Stimulated activated naive CD8-positive, alpha-beta T cell treated with anti-CD3 and anti-CD28 coated beads, Interleukin-15, Interleukin-2, amounts not matched to agents 100 ng/mL and 50 ng/mL, for 24 hours (primary cell): ENCODE results near the gene STRN3.
"Not testable (repeated sequence)": the region's sequence is repeated elsewhere in the genome, so short reads cannot be mapped to it uniquely, and the experiment has no call there.

ENCODE experiments used
- H3K27ac Mint-ChIP-seq: one replicate; pipeline ENCODE4 v1.8.0; 2021; ENCODE audit warnings: mild to moderate bottlenecking, mixed read lengths
- H3K27me3 Mint-ChIP-seq: one replicate; pipeline ENCODE4 v1.8.0; 2021; ENCODE audit warnings: mixed read lengths
- H3K36me3 Mint-ChIP-seq: one replicate; pipeline ENCODE4 v1.8.0; 2021; ENCODE audit warnings: low read depth, mixed read lengths
- H3K4me1 Mint-ChIP-seq: one replicate; pipeline ENCODE4 v1.8.0; 2021; ENCODE audit warnings: low read depth, mixed read lengths
- H3K4me3 Mint-ChIP-seq: one replicate; pipeline ENCODE4 v1.8.0; 2021; ENCODE audit warnings: mild to moderate bottlenecking, mixed read lengths
- H3K9me3 Mint-ChIP-seq: one replicate; pipeline ENCODE4 v1.8.0; 2021; ENCODE audit warnings: mixed read lengths

The STRN3 gene

DNA sequence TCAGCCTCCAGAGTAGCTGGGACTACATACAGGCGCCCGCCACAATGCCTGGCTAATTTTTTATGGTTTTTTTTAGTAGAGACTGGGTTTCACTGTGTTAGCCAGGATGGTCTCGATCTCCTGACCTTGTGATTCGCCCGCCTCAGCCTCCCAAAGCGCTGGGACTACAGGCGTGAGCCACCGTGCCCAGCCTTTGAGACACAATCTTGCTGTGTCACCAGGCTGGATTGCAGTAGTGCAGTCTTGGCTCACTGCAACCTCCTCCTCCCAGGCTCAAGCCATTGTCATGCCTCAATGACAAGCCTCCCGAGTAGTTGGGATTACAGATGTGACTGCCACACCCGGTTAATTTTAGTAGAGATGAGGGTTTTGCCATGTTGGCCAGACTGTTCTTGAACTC lies 21.3 kb upstream of the STRN3 start:
- peaks cover 8% of the 10 kb centered on the region for H3K4me1 Mint-ChIP-seq
- no peak overlapping the region for H3K4me3 Mint-ChIP-seq
- H3K27me3 Mint-ChIP-seq = no peaks in the 10 kb centered on the region
- H3K36me3 Mint-ChIP-seq = peaks cover 9% of the 10 kb centered on the region
- H3K27ac Mint-ChIP-seq = no peak overlapping the region
- H3K9me3 Mint-ChIP-seq = no peaks in the 10 kb centered on the region

DNA sequence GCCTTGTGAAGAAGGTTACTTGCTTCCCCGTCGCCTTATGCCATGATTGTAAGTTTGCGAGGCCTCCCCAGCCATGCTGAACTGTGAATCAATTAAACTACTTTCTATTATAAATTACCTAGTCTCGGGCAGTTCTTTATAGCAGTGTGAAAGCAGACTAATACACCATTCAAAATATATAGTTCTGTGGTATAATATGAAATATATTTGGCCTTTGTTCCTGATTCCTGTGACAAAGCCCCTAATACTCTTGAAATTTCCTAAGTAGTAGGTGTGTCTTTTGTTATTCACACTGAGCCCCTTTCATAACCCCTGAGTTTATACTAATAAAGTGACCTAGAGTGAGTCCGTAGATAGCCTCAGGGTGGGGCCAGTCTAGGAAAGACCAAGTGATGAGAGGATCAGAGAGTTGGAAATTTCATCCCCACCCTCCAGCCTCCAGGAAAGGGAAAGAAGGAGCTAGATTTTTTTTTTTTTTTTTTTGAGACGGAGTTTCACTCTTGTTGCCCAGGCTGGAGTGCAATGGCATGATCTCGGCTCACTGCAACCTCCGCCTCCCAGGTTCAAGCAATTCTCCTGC lies 19.4 kb upstream of the STRN3 start:
- H3K9me3 Mint-ChIP-seq = no peaks in the 10 kb centered on the region
- H3K36me3 Mint-ChIP-seq = peaks cover 9% of the 10 kb centered on the region
- H3K27ac Mint-ChIP-seq = no peak overlapping the region
- H3K4me3 Mint-ChIP-seq = no peak overlapping the region
- no peaks in the 10 kb centered on the region for H3K27me3 Mint-ChIP-seq
- peaks cover 8% of the 10 kb centered on the region for H3K4me1 Mint-ChIP-seq

DNA sequence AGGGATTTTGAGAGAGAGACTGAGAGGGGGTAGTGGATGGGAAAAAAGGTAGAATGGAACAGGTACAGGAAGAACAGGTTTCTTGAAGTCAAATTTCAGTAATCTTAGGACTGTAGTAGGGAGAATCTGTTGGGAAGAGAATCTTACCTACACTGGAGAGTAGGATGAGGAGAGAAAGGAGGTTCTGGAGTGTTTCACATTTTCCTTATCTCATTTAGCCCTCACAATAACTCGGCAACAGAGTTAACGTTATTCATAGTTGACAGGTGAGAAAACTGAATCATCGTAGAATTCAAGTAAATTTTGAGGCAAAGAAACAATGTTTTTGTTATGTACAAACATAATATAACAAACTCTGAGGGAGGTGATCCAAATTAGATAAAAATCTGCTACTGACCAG lies 17.2 kb upstream of the STRN3 start:
- Mint-ChIP-seq H3K9me3 (no peaks in the 10 kb centered on the region), H3K27ac (no peak overlapping the region), H3K4me3 (no peak overlapping the region), H3K4me1 (peaks cover 10% of the 10 kb centered on the region), H3K27me3 (no peaks in the 10 kb centered on the region), H3K36me3 (peaks cover 10% of the 10 kb centered on the region)

DNA sequence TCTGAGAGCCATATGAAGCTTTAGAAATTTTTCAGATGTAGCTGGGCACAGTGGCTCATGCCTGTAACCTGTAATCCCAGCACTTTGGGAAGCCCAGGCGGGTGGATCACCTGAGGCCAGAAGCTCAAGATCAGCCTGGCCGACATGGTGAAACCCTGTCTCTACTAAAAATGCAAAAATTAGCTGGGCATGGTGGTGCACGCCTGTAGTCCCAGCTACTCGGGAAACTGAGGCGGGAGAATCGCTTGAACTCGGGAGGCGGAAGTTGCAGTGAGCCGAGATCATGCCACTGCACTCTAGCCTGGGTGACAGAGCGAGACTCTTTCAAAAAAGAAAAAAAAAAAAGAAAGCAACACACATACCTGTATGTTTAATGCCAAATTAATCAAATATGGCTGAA lies 16.7 kb upstream of the STRN3 start:
- H3K9me3 Mint-ChIP-seq, H3K27ac Mint-ChIP-seq, H3K27me3 Mint-ChIP-seq, H3K4me3 Mint-ChIP-seq: not testable (repeated sequence)
- peaks cover 14% of the 10 kb centered on the region for H3K4me1 Mint-ChIP-seq
- peaks cover 15% of the 10 kb centered on the region for H3K36me3 Mint-ChIP-seq

DNA sequence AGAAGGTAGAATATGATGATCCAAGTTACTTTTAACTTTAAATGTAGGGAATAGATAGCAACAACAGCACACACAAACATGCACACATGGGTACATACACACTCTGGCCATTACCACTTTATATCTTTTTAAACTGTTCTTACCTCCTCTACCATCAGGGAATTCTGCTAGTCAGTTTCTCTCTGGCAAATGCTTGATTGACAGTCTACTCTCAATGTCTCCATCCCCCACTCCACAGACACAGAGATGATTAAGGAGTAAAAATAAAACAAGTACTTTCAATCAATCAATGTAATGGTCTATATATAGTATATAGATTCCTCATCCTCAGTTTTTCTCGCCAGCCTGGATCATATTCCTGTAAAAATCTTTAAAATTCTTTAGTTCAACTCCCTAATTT lies 16.1 kb upstream of the STRN3 start:
- no peak overlapping the region for H3K4me3 Mint-ChIP-seq
- H3K27ac Mint-ChIP-seq = no peak overlapping the region
- no peaks in the 10 kb centered on the region for H3K9me3 Mint-ChIP-seq
- H3K4me1 Mint-ChIP-seq = peaks cover 11% of the 10 kb centered on the region
- peaks cover 21% of the 10 kb centered on the region for H3K36me3 Mint-ChIP-seq
- no peaks in the 10 kb centered on the region for H3K27me3 Mint-ChIP-seq

DNA sequence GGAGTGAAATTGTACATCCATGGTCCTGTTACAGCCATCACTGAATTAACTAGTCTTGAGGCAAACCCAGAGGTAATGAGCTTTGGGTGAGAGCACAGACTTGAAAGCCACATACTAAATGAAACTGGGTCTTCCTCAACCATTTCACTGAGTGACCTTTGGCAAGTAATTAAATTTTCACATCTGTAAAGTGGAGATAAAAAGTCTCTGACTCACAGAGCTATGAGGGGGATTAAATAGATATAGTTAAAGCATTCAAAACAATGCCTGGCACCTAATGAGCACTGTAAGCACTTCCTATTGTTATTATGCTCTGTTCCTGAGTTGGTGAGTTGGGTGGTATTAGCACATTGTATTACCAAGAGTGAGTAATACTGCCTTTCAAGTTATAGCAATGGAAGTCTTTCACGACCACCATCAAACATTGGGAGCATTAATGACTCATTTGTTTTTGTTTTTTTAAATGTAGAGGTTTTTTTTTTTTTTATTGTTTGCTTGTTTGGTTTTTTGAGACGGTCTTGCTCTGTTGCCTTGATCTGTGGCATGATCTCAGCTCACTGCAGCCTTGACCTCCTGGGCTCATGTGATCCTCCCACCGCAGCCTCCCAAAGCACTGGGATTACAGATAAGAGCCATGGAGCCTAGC lies 12.5 kb upstream of the STRN3 start:
- no peak overlapping the region for H3K4me3 Mint-ChIP-seq
- H3K27ac Mint-ChIP-seq = no peak overlapping the region

DNA sequence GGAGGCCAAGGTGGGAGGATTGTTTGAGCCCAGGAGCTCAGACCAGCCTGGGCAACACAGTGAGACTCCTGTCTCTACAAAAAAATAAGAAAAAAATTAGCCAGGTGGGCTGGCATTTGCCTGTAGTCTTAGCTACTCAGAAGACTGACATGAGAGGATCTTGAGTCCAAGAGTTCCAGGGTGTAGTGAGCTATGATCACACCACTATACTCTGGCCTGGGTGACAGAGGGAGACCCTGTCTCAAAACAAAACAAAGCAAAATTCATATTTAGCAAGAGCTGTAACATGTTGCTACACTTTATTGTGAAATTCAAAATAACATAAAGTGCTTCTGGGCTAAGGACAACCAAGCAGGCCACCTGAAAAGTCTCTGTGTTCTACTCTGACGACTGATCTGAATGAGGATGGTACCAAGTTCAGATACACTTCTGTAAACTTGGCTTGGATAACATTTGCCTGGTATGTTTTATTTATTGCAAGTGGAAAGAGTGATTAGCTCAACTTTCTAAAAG lies 11.6 kb upstream of the STRN3 start:
- Mint-ChIP-seq H3K4me1 (peaks cover 13% of the 10 kb centered on the region), H3K27me3 (no peaks in the 10 kb centered on the region), H3K4me3 (no peak overlapping the region), H3K36me3 (peaks cover 25% of the 10 kb centered on the region), H3K27ac (no peak overlapping the region), H3K9me3 (no peaks in the 10 kb centered on the region)

More for the DNA sequence above, 12.5 kb upstream of the STRN3 start:
- Mint-ChIP-seq H3K9me3 (no peaks in the 10 kb centered on the region), H3K4me1 (peaks cover 7% of the 10 kb centered on the region), H3K36me3 (peaks cover 18% of the 10 kb centered on the region), H3K27me3 (no peaks in the 10 kb centered on the region)

DNA sequence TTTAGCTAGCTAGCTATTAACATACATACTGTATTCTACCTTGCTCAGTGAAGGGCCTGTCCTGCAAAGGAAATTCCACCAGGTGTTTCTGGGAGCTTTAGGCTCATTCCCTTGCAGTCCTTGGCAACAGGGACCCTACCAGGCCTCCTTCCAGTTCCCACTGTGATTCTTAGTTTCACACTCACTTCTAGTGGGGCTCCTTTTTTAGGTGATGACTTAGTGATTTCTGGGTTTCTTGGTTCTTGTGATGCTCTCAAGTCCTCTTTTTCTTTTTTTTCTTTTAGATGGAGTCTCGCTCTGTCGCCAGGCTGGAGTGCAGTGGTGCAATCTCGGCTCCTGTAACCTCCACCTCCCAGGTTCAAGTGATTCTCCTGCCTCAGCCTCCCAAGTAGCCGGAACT lies 10.4 kb upstream of the STRN3 start:
- Mint-ChIP-seq H3K36me3 (peaks cover 27% of the 10 kb centered on the region), H3K27ac (no peak overlapping the region), H3K27me3 (no peaks in the 10 kb centered on the region), H3K9me3 (no peaks in the 10 kb centered on the region), H3K4me1 (peaks cover 25% of the 10 kb centered on the region), H3K4me3 (no peak overlapping the region)

DNA sequence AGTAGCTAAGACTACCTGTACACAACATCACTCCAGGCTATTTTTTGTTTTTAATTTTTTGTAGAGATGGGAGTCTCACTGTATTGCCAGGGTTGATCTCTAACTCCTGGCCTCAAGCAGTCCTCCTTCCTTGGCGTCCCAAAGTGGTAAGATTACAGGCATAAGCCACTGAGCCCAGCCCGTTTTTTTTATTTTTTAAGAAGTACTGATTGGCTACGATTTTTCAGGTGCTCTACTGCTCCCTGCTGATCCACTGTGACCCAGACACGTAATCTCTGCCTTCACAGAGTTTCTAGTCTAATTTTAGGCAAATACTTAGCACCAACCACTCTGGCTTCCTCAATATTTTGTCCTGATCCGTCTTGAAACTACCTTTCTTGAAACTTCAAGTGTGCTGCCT lies 4.3 kb upstream of the STRN3 start:
- no peaks in the 10 kb centered on the region for H3K9me3 Mint-ChIP-seq
- H3K4me1 Mint-ChIP-seq = peaks cover 50% of the 10 kb centered on the region
- no peaks in the 10 kb centered on the region for H3K27me3 Mint-ChIP-seq
- peak overlapping the region; percentile 52 for H3K27ac Mint-ChIP-seq
- H3K36me3 Mint-ChIP-seq = peaks cover 11% of the 10 kb centered on the region
- H3K4me3 Mint-ChIP-seq = no peak overlapping the region

DNA sequence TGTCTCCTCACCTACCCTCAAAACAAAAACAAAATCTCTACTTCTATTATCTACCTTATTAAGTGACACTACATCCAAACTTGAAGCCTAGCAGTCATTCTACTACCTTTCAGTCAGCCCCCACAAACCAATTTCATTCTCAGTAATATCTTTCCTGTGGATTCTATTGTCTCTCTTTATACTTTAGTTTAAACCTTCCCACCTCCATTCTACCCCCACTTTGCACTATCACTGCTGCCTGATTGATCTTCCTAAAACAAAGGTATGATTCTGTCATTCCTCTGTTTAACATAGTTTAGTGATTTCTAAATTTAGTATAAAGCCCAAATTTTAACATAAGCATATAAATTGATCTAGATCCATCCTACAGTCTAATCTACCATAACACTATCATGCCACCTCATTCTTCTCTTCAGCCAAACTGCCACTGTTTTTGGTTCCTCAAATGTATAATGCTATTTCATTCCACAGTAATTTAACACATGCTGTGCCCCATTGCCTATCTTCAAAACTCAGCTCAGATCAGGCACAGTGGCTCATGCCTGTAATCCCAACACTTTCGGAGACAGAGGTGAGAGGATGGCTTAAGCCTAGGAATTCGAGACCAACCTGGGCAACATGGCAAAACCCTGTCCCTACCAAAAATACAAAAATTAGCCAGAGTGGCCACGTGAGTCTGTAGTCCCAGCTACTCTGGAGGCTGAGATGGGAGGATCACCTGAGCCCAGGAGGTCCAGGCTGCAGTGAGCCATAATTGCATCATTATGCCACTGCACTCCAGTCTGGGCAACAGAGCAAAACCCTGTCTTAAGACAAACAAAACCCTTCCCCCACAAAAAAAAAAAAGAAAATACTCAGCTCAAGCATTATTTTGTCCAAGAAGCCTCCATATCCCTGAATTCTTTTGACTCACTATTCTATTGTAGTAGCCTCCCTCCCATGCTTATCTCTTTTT lies 3.1 kb upstream of the STRN3 start:
- peaks cover 59% of the 10 kb centered on the region for H3K4me1 Mint-ChIP-seq
- H3K9me3 Mint-ChIP-seq = no peaks in the 10 kb centered on the region
- H3K27me3 Mint-ChIP-seq = no peaks in the 10 kb centered on the region
- H3K36me3 Mint-ChIP-seq = peaks cover 11% of the 10 kb centered on the region
- no peak overlapping the region for H3K4me3 Mint-ChIP-seq
- H3K27ac Mint-ChIP-seq = peak overlapping the region; percentile 8

DNA sequence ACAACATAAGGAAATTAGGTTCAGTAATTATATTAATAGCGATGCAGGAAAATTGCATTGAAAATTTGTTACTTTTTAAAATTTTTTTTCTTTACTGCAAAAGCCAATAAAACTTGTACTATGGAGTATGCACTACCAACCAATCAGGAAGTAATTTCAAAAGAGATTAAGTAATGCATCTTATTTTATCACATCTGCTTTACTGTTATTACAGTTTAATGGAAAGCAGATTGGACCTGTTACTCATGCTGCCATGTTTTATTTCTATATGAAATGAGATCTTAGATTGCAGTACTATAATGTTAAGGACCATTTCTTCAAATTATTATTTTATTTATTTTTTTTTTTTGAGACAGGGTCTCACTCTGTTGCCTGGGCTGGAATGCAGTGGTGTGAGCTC lies 1.7 kb upstream of the STRN3 start:
- Mint-ChIP-seq H3K9me3 (no peaks in the 10 kb centered on the region), H3K4me3 (no peak overlapping the region), H3K36me3 (peaks cover 2% of the 10 kb centered on the region), H3K27me3 (no peaks in the 10 kb centered on the region), H3K4me1 (peaks cover 65% of the 10 kb centered on the region), H3K27ac (no peak overlapping the region)

DNA sequence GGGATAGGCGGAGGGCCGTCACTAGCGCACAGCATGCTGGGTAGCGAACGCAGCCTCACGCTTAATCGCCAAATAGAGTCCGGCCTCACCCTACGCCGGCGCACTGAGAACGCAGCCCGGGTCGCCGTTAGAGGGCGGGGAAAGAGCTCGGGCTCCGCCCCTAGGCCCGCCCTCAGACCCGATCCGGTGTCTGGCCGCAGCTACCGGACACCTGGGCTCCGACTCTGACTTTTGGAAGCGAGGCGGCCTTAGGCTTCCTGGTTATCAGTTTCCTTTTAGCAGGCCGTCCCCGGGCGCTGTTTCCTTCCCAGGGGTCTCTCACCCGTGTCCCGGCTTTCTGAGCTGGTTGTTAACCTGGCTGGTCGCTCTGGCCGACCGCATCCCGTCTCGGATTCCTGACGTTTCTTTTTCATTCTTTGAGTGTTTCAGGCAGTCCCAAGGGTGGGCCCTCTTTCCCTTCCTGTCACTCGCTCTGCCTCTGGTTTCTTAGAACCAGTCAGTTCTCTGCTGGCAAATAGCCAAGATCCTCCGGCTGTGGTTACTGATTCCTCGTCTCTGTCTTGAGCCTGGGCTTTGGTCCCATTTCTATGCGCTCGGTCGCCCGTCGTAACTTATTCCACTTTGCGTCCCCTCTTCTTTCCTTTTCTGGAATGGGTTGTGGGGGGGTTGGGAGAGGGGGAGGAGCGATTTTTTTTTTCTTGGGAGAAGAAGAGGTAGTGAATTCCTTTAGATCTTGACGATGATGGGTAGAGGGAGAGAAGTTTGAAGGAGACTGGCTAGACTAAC lies 464 bp upstream of the STRN3 start:
- Mint-ChIP-seq H3K4me3 (peak overlapping the region; percentile 98), H3K4me1 (peaks cover 58% of the 10 kb centered on the region), H3K9me3 (no peaks in the 10 kb centered on the region), H3K27ac (peak overlapping the region; percentile 95), H3K36me3 (peaks cover 2% of the 10 kb centered on the region), H3K27me3 (no peaks in the 10 kb centered on the region)

DNA sequence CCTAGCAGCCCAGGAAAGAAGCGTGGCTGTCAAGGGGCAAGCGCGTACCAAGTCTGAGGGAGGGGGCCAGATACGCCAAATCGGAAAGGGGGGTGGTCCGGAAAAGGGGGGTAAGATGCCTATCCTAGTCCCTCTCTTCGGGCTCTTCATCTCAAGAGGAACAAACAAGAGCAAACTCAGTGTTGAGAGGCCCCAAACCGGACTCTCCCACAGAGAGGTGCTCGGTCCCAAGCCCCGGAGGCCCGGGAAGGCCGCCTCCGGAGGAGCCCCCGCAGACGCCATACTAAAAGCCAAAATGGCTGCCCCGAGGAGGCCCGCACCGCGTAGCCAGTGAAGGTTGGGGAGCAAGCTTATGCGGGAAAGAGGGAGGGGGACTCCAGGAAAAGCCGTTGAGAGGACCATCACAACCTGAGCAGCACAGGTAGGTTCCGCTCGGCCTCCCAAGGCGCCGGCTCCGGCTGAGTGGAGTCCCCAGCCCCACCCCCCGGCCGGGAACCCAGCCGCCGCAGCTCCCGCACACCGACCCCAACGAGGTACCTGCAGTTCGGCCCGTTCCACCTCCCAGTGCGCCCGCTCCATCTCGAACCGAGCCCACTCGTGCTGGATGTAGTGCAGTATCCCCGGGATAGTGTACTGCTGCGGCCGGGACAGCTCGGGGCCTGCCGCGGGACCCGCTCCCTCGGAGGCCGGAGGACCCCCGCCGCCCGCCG lies 657 bp downstream of the STRN3 start, which contains the start of gene AP4S1:
Gene AP4S1 (plus strand): TSS at position 283 of the 710 bp plus-strand sequence. CDS start 40,548 bp downstream, outside the sequence.
- peaks cover 52% of the 10 kb centered on the region for H3K4me1 Mint-ChIP-seq
- H3K27me3 Mint-ChIP-seq = no peaks in the 10 kb centered on the region
- H3K9me3 Mint-ChIP-seq = no peaks in the 10 kb centered on the region
- peaks cover 12% of the 10 kb centered on the region for H3K36me3 Mint-ChIP-seq
- H3K4me3 Mint-ChIP-seq = peak within 1 kb of the TSS; percentile 98
- H3K27ac Mint-ChIP-seq = peak within 1 kb of the TSS; percentile 95
